NOMO-1 treated with dmso at 0.1 percent for 144 hours (cell line): ENCODE results near the gene CPNE1.

Experiments used
- DNase-seq: peaks from one replicate; lab custom pipeline; 2025; ENCODE audit not compliant: unreplicated experiment; lab: John Stamatoyannopoulos, UW

The CPNE1 gene

DNA sequence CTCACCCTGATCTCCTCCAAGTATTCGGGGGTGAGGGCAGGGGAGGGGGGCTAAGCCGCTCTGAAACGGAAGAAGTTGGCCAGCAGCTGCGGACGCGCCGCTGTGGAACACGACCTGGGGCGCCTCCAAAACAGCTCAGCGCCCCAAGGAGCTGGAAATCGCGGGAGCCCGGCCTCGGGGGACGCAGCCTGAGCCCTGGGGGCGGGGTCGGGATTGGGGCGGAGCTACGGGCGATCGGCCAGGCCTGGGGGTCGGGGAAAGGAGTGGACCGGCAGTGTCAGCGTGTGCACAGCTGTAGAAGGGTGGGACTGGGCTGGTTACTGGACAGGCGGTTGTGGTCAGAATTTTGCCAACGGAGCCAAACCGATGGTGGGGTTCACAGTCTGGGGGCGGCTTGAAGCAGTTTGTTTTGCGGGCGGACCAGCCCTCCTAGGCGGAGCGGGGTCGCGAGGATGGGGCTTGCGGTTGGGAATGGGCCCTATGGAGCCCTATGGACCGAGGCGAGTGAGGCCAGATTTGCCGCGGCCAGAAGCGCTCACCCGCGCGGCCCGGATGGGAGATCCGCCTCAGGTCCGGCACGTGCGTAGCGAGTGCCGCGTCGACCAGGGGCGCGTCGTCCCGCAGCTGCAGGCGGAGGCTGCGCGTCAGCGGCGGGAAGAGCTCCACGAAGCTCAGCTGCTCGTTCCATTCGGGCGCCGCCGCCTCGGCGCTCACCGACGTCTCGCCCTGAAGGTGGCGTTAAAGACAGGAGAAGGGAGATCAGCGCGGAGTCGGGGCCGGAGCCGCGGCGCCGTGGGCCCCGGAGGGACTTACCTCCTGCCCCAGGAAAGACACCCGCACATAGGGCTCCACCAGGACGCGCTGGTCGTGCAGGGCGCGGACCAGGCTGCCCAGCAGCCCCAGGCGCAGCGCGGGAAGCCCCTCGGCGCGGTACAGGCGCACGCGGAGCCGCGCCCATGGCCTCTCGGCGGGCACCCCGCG is 63.4 kb downstream of the CPNE1 start:
- DNase-seq = peak; percentile 40

DNA sequence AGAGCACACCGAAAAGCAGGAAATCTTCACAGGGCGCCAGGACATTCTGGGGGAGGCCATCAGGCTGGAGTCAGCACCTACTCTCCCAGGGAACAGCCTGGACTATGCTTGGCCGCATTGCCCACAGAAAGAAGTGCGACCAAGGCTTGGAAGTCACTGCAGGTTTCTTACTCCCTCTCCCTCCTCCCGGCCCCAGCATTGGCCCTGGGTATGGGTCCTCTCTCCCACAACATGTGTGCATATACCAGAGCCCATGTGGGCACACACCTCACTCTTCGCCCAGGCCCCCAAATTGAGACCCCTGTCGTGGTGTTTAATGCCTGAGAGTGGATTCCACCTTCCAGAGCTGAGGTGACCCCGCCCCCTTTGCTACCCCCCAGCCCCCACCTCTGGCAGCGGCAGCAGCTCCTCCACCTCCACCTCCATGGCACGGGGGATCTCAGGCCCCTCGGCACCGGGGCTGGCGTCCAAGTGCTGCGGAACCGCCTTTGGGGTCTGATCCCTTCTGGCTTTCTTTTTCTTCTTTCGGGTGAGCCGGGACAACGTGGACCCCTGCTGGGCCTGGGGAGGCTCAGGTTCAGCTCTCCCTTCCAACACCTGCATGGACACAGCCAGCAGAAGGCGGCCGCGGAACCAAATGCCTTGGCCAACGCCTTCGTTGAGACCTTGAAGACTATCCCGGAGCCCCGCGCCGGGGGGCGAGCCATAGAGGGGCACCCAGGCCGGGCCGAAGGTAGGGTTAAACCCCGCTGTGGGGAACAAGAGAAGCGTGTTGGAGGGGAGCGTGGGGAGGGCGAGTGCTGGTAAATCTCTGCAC is 64.3 kb downstream of the CPNE1 start:
- no peak for DNase-seq

DNA sequence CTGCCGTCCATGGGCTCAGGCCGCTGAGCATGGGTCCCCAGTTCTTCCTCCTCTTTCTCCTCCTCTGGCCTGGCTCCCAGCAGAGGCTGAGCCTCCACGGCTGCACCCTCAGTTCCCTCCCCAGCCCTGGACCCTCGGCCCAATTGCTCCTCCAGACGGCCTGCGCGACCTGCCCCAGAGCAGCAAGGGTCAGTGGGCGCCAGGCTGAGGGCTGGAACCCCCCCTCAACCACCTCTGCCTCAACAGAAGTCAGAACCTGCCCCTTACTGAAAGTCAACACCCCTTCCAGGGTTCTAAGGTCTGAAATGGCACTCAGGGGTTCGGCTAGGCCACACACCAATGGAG is 65.0 kb downstream of the CPNE1 start:
- no peak for DNase-seq

DNA sequence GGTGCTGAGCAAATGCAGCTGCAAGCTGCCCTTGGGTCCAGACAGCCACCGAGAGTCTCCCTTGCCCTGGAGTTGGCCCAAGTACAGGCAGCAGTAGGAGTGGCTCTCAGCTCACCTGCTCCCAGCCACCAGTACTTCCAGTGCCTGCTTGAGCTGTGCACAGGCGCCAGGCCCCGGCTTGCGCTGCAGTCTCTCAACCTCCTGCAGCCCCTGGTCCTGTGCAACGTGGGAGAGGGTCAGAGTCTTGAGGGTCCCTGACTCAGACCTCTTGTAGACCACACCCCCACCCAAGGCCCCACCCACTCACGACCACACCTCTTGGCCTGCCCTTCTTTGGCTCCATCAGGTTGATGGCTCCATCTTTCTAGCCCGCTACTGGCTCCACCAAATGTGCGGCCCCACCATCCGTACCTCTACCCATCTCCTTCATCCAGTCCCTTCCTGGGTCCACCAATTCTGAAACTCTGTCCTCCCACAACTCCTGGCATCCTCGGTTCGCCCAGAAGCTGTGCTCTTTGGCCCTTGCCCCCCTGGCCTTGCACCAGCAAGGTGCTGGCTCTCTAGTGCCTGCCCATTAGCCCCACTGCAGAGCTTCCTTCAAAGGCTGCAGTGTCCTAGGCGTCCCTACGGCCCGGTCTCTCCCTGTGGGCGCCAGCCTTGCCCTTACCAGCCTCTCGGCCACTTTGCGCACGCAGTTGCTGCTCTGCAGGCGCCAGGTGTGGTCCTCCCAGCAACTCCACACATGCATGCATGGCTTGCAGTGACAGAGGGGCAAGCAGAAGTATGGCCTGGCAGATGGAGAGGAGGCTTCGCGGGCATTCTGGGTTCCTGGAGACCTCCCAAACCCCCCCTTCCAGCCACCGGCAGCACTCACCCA is 65.6 kb downstream of the CPNE1 start:
- DNase-seq = no peak

DNA sequence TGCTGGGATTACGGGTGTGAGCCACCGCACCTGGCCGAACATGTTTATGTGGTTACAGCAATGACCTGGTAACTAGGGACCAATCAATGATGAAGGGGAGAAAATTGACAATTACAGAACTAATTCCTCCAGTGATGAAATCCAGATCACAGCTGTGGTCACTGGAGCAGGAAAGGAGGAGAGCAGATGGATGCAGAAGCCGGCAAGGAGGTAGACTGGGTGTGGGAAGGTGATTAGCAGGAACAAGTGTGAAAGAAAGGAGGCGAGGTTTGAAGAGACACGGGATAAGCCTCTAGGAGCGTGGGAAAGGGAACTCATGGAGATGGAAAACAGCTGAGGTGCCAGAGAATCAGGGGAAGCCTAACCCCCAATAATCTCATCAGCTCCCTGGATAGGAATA is 66.2 kb downstream of the CPNE1 start:
- DNase-seq = no peak

- no peak for DNase-seq
Observed at GRCh38 chr20:35597186-35597585, 67.5 kb downstream of the CPNE1 start.

- no peak for DNase-seq
Observed at GRCh38 chr20:35595901-35596300, 68.8 kb downstream of the CPNE1 start.

DNA sequence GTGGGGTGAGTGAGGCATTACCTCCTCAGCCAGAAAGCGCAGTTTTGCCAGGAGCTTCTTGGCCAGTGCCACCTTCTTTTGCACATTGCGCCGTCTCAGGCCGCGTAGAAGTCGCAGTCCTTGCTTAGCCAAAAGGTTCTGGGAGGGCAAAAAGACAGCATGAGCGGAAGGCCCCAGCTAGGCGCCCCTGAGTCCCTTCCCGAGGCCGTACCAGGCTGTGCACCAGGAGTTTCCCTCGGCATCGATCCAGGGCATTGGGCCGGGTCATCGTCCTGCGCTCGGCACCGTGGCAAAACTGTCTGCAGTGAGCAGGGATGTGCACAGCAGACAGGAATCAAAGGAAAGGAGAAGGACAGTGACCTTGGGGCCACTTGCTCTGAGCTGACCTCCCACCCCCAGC is 69.2 kb downstream of the CPNE1 start:
- no peak for DNase-seq

DNA sequence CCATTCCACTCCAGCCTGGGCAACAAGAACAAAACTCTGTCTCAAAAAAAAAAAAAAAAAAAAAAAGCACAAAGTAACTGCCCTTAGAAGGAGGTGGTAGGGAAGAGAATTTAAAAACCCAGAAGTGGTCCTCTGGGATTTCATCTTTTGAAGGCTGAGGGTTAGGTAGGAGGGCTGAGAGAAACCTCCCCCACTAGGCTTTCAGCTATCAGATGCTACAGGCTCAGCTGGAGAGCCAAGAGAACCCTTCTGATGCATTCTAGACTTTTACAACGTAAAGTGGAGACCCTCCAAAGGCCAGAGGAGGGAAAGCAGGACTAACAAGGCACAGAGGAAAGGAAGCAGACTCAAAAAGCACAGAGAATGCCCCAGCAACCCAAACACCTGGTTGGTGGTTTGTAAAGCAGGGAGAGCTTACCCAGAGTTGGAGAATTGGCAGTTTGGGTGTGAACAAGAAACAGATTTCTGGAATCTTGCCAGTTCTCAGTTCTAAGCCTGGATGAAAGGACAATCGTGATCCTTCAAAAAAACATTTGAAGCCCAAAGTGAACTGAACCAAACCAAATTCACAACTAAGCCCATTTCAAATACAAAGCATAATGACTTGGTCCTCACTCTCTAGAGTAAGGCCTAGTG is 72.2 kb downstream of the CPNE1 start:
- no peak for DNase-seq

GRCh38 chr20:35588397-35588796 is 76.3 kb downstream of the CPNE1 start:
- DNase-seq = no peak

- no peak for DNase-seq
Observed at GRCh38 chr20:35587436-35587835, 77.3 kb downstream of the CPNE1 start.

- no peak for DNase-seq
Observed at GRCh38 chr20:35586751-35587425, 77.8 kb downstream of the CPNE1 start.

- no peak for DNase-seq
Observed at GRCh38 chr20:35583636-35584560, 80.8 kb downstream of the CPNE1 start.

DNA sequence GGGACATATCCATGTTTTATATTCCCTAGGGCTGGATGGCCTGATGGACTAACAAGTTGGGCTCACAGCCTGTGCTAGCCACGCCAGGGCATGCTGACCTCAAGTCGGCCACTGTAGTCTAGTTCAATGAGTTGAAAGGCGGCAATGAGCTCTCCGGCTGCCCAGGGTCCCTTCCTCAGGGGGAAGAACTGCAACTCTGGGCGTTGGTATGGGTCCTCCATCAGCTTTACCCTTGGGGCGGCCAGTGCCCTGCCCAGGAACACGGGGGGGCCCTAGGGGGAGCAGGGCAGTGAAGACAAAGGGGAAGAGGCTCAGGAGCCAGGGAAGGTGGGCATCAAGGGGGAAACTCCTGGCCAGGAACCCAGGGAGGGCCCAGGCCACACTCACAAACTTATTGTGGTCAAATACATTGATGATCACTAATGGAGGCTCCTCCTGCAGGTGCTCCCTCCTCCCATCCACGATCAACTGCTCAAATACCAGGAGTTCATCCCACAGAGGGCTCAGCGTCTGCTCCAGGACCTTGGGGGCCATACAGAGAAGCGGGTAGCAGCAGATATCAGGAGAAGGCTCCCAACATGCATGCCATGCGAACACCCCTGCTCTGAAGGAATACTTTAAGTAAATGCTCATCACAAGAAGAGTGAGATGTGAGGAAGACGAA is 81.8 kb downstream of the CPNE1 start:
- DNase-seq = no peak

DNA sequence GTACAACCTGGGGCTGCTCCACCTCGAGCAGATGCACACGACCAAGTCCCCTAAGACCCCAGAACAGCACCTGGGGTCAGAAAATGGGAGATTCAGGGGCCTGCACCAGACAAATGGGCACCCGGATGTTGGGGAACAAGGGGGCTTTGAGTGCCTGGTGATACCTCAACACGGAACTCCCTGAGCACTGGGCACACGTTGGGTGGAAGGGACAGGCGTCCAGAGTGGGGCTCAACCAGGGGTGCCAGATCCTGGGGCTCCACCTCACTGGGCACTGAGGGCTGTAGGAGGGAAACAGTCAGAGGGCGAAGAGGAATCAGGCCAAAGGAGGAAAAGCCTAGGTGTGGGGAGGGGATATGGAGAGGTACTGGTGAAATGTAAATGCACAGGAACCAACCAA is 82.6 kb downstream of the CPNE1 start:
- DNase-seq = no peak

GRCh38 chr20:35579196-35579595 is 85.5 kb downstream of the CPNE1 start:
- no peak for DNase-seq

DNA sequence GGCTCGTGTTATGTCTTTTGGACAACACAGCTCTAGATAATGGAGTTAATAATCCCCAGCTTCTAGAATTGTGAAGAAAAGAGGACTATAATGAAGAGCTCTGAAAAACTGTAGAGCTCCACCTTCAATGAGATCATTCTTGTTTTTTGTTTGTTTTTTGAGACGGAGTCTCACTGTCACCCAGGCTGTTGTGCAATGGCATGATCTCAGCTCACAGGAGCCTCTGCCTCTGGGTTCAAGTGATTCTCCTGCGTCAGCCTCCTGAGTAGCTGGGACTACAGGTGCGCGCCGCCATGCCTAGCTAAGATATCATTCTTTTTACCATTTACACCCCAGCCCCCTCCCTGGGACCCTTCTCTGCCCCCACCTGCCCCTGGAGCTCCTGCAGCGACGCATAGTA is 86.2 kb downstream of the CPNE1 start:
- no peak for DNase-seq

- DNase-seq = no peak
Observed at GRCh38 chr20:35576816-35577215, 87.9 kb downstream of the CPNE1 start.
